BLaER1 treated with 17β-estradiol and CSF1 and Interleukin-3, amounts not matched to agents 10 nM and 100 nM (cell line): ENCODE results near the gene EFR3B.
A peak's percentile ranks its signal among the peaks of the same experiment; 100 is the strongest.
"Not testable (repeated sequence)": the region's sequence is repeated elsewhere in the genome, so short reads cannot be mapped to it uniquely, and the experiment has no call there.

Experiments used
- H3K27ac ChIP-seq, 11 experiments: shearing (Covaris generic); formaldehyde crosslinking; 2 replicates each; pipeline ENCODE4 v1.8.1; 2022
- H3K27me3 ChIP-seq, 11 experiments: shearing (Covaris generic); formaldehyde crosslinking; 2 replicates each; pipeline ENCODE4 v1.8.1; 2022
- H3K36me3 ChIP-seq, 11 experiments: shearing (Covaris generic); formaldehyde crosslinking; 2 replicates each; pipeline ENCODE4 v1.8.1; 2022
- H3K4me1 ChIP-seq, 10 experiments: shearing (Covaris generic); formaldehyde crosslinking; 2 replicates each; pipeline ENCODE4 v1.8.1; 2022
- H3K4me2 ChIP-seq, 11 experiments: shearing (Covaris generic); formaldehyde crosslinking; 2 replicates each; pipeline ENCODE4 v1.8.1; 2022
- H3K4me3 ChIP-seq, 10 experiments: shearing (Covaris generic); formaldehyde crosslinking; 2 replicates each; pipeline ENCODE4 v1.8.1; 2022
- H3K9ac ChIP-seq, 11 experiments: shearing (Covaris generic); formaldehyde crosslinking; 2 replicates each; pipeline ENCODE4 v1.8.1; 2022
- H3K9me3 ChIP-seq, 11 experiments: shearing (Covaris generic); formaldehyde crosslinking; replicated peaks in 1 of 11; 2 replicates each; pipeline ENCODE4 v1.8.1; 2022
- H4K20me1 ChIP-seq, 11 experiments: shearing (Covaris generic); formaldehyde crosslinking; 2 replicates each; pipeline ENCODE4 v1.8.1; 2022
- Cebpa-rat ChIP-seq, 11 experiments: shearing (Covaris generic); IDR thresholded peaks; 2 replicates each; pipeline ENCODE4 v1.8.1; 2022

Gene EFR3B

DNA sequence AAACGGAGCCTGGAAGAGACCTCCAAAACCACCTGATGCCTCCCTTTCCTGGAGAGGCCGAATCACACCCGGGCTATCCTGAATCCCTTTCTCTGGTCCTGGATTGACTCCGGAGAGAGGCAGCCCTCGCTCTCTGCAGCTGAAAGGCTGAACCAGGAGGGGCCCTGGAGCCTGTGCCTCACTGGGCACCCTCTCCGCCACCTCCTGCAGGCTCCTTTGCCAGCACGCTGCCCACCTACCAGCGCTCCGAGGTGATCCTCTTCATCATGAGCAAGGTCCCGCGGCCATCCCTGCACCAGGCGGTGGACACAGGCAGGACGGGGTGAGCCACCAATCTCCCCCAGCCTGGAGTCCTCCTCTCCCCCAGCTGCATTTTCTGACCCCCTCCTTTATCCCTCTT lies 90.8 kb downstream of the EFR3B start:
- no peak for TF ChIP-seq Cebpa-rat (IDR thresholded peaks at IDR 0.05)
- no peak overlapping the region for H3K4me3 ChIP-seq
- no peak overlapping the region for H3K27ac ChIP-seq
- no peak overlapping the region for H3K4me2 ChIP-seq
- H3K9me3 ChIP-seq = no peaks in the 10 kb centered on the region
- H3K9ac ChIP-seq = no peak overlapping the region
- H3K36me3 ChIP-seq = no peaks in the 10 kb centered on the region
- H4K20me1 ChIP-seq = peaks cover 0 to 3% (median 0%) of the 10 kb centered on the region in 11 experiments; a peak in 3 of 22 replicates
- H3K27me3 ChIP-seq = peaks cover 41 to 59% (median 52%) of the 10 kb centered on the region in 11 experiments
- H3K4me1 ChIP-seq = peaks cover 5 to 13% (median 11%) of the 10 kb centered on the region in 10 experiments; a peak in 12 of 20 replicates

DNA sequence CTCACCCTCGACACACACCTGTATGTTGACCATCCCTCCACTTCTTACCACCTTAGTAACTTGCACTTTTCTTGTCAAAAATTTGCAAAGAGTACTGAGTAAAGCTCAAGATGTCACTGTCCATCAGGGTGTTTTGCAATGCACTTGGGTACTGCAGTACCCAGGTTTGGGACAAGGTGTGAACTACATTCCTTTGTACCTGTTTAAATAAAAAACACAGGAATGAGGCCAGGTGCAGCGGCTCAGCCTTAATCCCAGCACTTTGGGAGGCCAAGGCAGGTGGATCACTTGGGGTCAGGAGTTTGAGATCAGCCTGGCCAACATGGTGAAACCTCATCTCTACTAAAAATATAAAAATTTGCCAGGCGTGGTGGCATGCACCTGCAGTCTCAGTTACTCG lies 98.7 kb downstream of the EFR3B start:
- H3K4me1 ChIP-seq, H3K36me3 ChIP-seq, H3K27ac ChIP-seq, H3K4me2 ChIP-seq, H3K9ac ChIP-seq, H3K9me3 ChIP-seq, H4K20me1 ChIP-seq, H3K27me3 ChIP-seq, H3K4me3 ChIP-seq: not testable (repeated sequence)

DNA sequence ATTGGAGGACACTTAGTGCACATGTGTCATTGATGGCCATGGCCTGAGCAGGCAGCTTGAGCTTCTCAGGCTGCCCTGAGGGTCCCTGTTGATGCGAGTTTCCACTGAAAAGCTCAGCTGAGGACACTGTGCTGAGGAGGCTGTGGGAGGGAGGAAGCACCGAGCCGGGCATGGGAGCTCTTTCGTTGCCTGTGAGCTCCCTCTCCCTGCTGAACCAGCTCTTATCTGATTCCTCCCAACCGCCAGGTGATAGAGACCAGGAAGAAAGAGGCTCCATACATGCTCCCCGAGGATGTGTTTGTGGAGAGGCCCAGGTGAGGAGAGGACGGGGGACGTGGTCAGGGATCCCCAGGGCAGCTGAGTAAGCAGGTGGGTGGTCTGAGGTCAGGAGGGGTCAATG lies 99.2 kb downstream of the EFR3B start:
- Histone ChIP-seq H4K20me1 (no peaks in the 10 kb centered on the region), H3K36me3 (no peaks in the 10 kb centered on the region), H3K27me3 (no peaks in the 10 kb centered on the region), H3K9me3 (no peaks in the 10 kb centered on the region), H3K9ac (no peak overlapping the region), H3K4me2 (no peak overlapping the region), H3K27ac (no peak overlapping the region), H3K4me1 (no peaks in the 10 kb centered on the region), H3K4me3 (no peak overlapping the region)
- no peak for TF ChIP-seq Cebpa-rat (IDR thresholded peaks at IDR 0.05)

DNA sequence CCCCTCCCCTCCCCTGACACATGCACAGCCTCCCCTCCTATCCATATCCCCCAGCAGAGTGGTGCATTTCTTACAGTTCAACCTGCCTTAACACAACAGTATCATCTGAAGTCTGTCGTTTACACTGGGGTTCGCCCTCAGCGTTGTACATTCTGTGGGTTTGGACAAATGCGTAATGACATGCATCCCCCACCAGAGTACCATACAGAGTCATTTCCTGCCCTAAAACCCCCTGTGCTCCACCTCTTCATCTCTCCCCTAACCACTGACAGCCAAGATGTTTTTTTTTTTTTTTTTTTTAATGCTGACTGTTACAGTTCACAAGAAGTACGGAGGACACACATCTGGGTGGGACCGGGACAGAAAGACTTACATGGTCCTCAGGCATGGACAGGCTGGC lies 103.9 kb downstream of the EFR3B start:
- H4K20me1 ChIP-seq = no peaks in the 10 kb centered on the region
- TF ChIP-seq Cebpa-rat (IDR thresholded peaks at IDR 0.05) = no peak
- no peaks in the 10 kb centered on the region for H3K36me3 ChIP-seq
- H3K27me3 ChIP-seq = no peaks in the 10 kb centered on the region
- H3K4me1 ChIP-seq = no peaks in the 10 kb centered on the region
- no peak overlapping the region for H3K4me2 ChIP-seq
- H3K9ac ChIP-seq = no peak overlapping the region
- no peaks in the 10 kb centered on the region for H3K9me3 ChIP-seq
- no peak overlapping the region for H3K27ac ChIP-seq
- H3K4me3 ChIP-seq = no peak overlapping the region

DNA sequence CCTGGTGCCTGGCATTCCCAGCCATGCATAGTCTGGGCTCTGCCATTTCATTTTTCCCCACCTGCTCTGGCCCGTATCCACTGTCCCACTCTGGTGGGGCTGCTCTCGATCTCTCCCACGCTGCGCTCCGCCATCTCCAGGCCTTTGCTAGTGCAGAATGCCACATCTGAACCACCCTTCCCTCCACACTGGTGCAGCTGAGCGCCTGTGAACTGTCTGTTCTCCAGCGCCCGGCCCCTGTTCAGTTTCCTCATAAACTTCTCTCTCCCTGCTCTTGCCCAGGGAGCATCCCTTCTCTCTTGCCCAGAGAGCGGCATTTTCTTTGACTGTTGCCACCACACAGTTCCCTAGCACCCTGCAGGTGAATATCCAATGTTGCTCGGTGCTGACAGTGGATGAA lies 105.0 kb downstream of the EFR3B start:
- Histone ChIP-seq H3K27me3 (no peaks in the 10 kb centered on the region), H3K36me3 (no peaks in the 10 kb centered on the region), H3K9me3 (no peaks in the 10 kb centered on the region), H3K4me3 (no peak overlapping the region), H3K4me1 (peaks cover 0 to 6% (median 0%) of the 10 kb centered on the region in 10 experiments; a peak in 1 of 20 replicates), H3K9ac (no peak overlapping the region), H3K4me2 (no peak overlapping the region), H4K20me1 (no peaks in the 10 kb centered on the region), H3K27ac (no peak overlapping the region)
- no peak for TF ChIP-seq Cebpa-rat (IDR thresholded peaks at IDR 0.05)

DNA sequence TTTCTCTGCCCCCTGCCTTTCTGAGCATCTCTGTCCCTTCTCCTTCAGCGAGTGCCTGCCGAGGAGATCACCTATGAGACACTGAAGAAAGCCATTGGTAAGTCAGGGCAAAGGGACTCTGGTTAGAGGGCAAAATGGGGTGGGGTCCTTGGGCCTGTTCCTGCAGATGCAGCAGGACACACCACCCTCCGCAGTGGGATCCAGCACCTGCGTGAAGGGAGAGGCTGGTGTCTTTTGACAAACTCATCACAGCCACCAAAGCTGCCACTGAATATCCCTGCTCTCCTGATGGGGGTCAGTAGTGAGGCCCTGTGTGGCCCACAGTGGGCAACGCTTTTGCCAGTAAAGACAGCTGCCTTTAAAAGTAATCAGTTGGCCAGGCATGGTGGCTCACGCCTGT lies 107.8 kb downstream of the EFR3B start:
- Histone ChIP-seq H3K27ac (no peak overlapping the region), H3K4me2 (no peak overlapping the region), H3K4me1 (peaks cover 0 to 12% (median 5%) of the 10 kb centered on the region in 10 experiments; a peak in 13 of 20 replicates), H4K20me1 (no peaks in the 10 kb centered on the region), H3K27me3 (no peaks in the 10 kb centered on the region), H3K9ac (no peak overlapping the region), H3K36me3 (no peaks in the 10 kb centered on the region), H3K9me3 (no peaks in the 10 kb centered on the region), H3K4me3 (no peak overlapping the region)
- TF ChIP-seq Cebpa-rat (IDR thresholded peaks at IDR 0.05) = no peak

DNA sequence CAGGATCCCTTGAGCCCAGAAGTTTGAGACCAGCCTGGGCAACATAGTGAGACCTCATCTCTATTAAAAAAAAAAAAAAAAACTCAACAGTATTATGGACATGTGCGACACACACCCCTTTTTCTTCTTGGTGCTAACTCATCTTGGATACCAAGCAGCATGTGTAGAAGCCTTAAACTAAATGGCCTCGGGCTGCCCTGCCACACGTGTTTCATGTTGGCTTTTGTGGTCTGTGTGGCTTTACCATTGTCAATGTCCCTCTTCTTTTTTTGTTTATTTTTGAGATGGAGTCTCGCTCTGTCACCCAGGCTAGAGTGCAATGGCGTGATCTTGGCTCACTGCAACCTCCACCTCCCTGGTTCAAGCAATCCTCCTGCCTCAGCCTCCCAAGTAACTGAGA lies 109.1 kb downstream of the EFR3B start:
- H3K9me3 ChIP-seq, H3K27me3 ChIP-seq: not testable (repeated sequence)
- peaks cover 0 to 21% (median 11%) of the 10 kb centered on the region in 10 experiments; a peak in 13 of 20 replicates for H3K4me1 ChIP-seq

DNA sequence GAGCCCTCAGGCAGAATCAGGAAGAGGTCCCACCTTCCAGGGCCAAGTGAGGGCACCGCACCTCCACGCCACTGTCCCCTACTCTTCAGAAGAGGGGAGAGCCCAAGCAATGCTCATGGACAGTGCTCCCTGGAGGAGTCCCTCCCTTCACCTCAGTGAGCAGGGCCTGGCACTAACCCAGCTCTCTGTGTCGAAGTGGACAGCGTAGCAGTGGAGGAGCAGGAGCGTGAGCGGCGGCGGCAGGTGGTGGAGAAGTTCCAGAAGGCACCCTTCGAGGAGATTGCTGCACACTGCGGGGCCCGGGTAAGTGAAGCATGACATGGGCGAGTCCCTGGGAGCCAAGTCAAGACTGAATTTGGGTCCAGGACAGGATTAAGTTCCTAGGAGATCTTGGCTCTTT lies 109.8 kb downstream of the EFR3B start:
- no peak for TF ChIP-seq Cebpa-rat (IDR thresholded peaks at IDR 0.05)

More for the DNA sequence above, 109.1 kb downstream of the EFR3B start:
- not testable (repeated sequence) for H3K9ac ChIP-seq, H3K4me3 ChIP-seq, H3K36me3 ChIP-seq, H4K20me1 ChIP-seq, H3K4me2 ChIP-seq, H3K27ac ChIP-seq

DNA sequence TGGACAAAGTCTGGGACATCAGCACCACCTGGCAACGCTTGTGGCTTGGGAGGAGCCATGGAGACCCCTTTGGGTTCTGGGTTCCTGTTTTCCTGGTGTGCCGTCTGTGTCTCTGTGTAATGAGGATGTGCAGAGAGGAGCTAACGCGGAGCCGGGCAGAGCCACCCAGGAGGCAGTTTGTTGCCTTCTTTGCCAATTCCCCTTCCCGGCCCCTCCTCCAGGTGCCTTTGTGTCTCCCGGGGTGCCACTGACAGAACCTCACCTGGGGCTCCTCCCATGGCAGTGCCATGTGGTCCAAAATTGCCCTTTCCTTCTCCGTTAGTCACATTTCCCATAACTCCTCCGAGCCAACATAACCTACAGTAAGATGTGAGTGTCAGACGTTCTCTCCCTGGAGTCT lies 113.5 kb downstream of the EFR3B start:
- 0 out of 22 replicates have a peak, but pooled peaks cover 0 to 2% (median 0%) of the 10 kb centered on the region in 11 experiments for H3K9me3 ChIP-seq
- H3K27me3 ChIP-seq = no peaks in the 10 kb centered on the region
- H3K4me2 ChIP-seq = peak overlapping the region in 2 of 11 experiments; percentile 33 to 45; a peak in 2 of 22 replicates
- no peak overlapping the region for H3K4me3 ChIP-seq
- H3K4me1 ChIP-seq = peaks cover 0 to 21% (median 11%) of the 10 kb centered on the region in 10 experiments; a peak in 13 of 20 replicates
- no peak overlapping the region for H3K9ac ChIP-seq
- no peaks in the 10 kb centered on the region for H4K20me1 ChIP-seq
- no peaks in the 10 kb centered on the region for H3K36me3 ChIP-seq
- H3K27ac ChIP-seq = no peak overlapping the region
- no peak for TF ChIP-seq Cebpa-rat (IDR thresholded peaks at IDR 0.05)

More for the DNA sequence above, 109.8 kb downstream of the EFR3B start:
- Histone ChIP-seq H3K4me3 (no peak overlapping the region), H3K9ac (no peak overlapping the region), H3K27ac (no peak overlapping the region), H3K27me3 (no peaks in the 10 kb centered on the region), H3K36me3 (no peaks in the 10 kb centered on the region), H3K9me3 (no peaks in the 10 kb centered on the region), H4K20me1 (no peaks in the 10 kb centered on the region), H3K4me1 (peaks cover 0 to 21% (median 11%) of the 10 kb centered on the region in 10 experiments; a peak in 13 of 20 replicates), H3K4me2 (no peak overlapping the region)

DNA sequence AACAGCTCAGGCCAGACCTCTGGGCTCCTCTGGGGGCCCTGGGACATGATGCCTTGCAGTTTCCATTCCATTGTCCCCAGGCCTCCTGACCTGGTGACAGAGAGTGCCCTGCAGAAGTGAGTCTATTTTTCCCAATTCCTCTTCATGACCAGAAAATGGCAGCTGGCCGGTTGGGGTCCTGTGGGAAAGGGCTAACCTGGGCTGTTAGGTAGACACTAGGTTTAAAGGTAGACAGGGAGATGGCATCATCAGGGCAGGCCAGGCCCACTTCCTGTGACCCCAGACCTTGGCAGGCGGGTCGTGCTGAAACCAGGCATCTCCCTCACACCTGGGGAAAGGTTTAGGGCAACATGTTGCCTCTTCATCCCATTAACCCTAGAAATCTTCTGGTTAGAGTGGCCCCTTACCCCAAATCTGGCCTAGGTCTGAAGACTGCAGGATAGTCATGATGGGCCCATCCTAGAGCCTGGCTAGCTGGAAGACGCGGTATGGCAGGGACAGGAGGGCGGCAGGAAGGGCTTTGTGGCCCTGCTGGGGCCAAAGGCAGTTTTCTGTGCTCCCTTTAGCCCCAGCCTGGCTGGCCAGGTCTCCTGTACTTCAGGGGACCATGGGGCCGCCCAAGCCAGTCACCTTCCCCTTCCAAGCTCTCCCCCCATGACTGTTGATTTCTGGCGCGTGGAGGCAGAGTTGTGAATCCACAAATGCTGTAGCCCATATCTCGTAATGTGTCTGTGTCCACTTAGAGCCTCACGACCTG lies 116.4 kb downstream of the EFR3B start:
- no peaks in the 10 kb centered on the region for H4K20me1 ChIP-seq
- no peak overlapping the region for H3K4me2 ChIP-seq
- H3K36me3 ChIP-seq = no peaks in the 10 kb centered on the region
- H3K27me3 ChIP-seq = peaks cover 0 to 11% (median 0%) of the 10 kb centered on the region in 11 experiments; a peak in 5 of 22 replicates
- H3K27ac ChIP-seq = no peak overlapping the region
- peaks cover 7 to 17% (median 11%) of the 10 kb centered on the region in 11 experiments; a peak in 18 of 22 replicates for H3K9me3 ChIP-seq
- TF ChIP-seq Cebpa-rat (IDR thresholded peaks at IDR 0.05) = no peak
- peaks cover 4 to 24% (median 13%) of the 10 kb centered on the region in 10 experiments; a peak in 14 of 20 replicates for H3K4me1 ChIP-seq
- H3K4me3 ChIP-seq = no peak overlapping the region
- no peak overlapping the region for H3K9ac ChIP-seq
